Astrocyte (in vitro differentiated cells and primary cell): Measurements from ENCODE around the gene CHMP3. TPM values are rescaled to one million over a fixed set of nuclear protein-coding genes. Genes with fewer than 3 reads are reported as not detected.
"Not testable (repeated sequence)": the region's sequence is repeated elsewhere in the genome, so short reads cannot be mapped to it uniquely, and the experiment has no call there.

Source experiments
- DNase-seq: peaks from one replicate; pipeline ENCODE4 v3.0.0-alpha.2; 2010; ENCODE audit warnings: low read depth
- FAIRE-seq: peaks from 2 replicates; lab custom pipeline; 2011; peaks lifted over from hg19 to GRCh38; lab: Jason Lieb, UNC
- H2AFZ ChIP-seq: 2 replicates; pipeline ENCODE4 v1.6.0; 2012; ENCODE audit warnings: low read depth, low read length, inconsistent platforms
- H3K27ac ChIP-seq: 2 replicates; pipeline ENCODE4 v1.5.1; 2011; ENCODE audit warnings: low read depth, low read length, inconsistent platforms
- H3K27me3 ChIP-seq: 2 replicates; pipeline ENCODE4 v1.6.0; 2011; ENCODE audit warnings: low read length, inconsistent platforms; ENCODE audit not compliant: insufficient read depth
- H3K36me3 ChIP-seq: 2 replicates; pipeline ENCODE4 v1.5.1; 2011; ENCODE audit warnings: low read length, inconsistent platforms; ENCODE audit not compliant: insufficient read depth
- H3K4me1 ChIP-seq: 2 replicates; pipeline ENCODE4 v1.5.1; 2011; ENCODE audit warnings: low read length, inconsistent platforms; ENCODE audit not compliant: insufficient read depth
- H3K4me2 ChIP-seq: 2 replicates; pipeline ENCODE4 v1.6.0; 2012; ENCODE audit warnings: low read length, inconsistent platforms
- H3K4me3 ChIP-seq: 2 replicates; pipeline ENCODE4 v1.5.1; 2011; ENCODE audit warnings: low read depth, mild to moderate bottlenecking, low read length, inconsistent platforms; ENCODE audit not compliant: insufficient read depth
- H3K79me2 ChIP-seq: 2 replicates; pipeline ENCODE4 v1.6.0; 2012; ENCODE audit warnings: mild to moderate bottlenecking, low read length, inconsistent platforms; ENCODE audit not compliant: insufficient read depth
- H3K9ac ChIP-seq: 2 replicates; pipeline ENCODE4 v1.6.0; 2012; ENCODE audit warnings: mild to moderate bottlenecking, low read length, inconsistent platforms
- H3K9me3 ChIP-seq: 2 replicates; pipeline ENCODE4 v1.5.1; 2012; ENCODE audit warnings: low read depth, mild to moderate bottlenecking, low read length, inconsistent platforms; ENCODE audit not compliant: insufficient read depth
- H4K20me1 ChIP-seq: 2 replicates; pipeline ENCODE4 v1.6.0; 2012; ENCODE audit warnings: low read length, inconsistent platforms; ENCODE audit not compliant: insufficient read depth
- H3K27ac Mint-ChIP-seq: one replicate; pipeline ENCODE4 v1.8.0; 2021; ENCODE audit warnings: mild to moderate bottlenecking, mixed read lengths; ENCODE audit not compliant: unreplicated experiment
- H3K27me3 Mint-ChIP-seq: one replicate; pipeline ENCODE4 v1.8.0; 2021; ENCODE audit warnings: low read depth, mixed read lengths; ENCODE audit not compliant: unreplicated experiment
- H3K36me3 Mint-ChIP-seq: one replicate; pipeline ENCODE4 v1.8.0; 2021; ENCODE audit warnings: low read depth, mixed read lengths; ENCODE audit not compliant: unreplicated experiment
- H3K4me1 Mint-ChIP-seq: one replicate; pipeline ENCODE4 v1.8.0; 2021; ENCODE audit warnings: low read depth, mixed read lengths; ENCODE audit not compliant: unreplicated experiment
- H3K4me3 Mint-ChIP-seq: one replicate; pipeline ENCODE4 v1.8.0; 2021; ENCODE audit warnings: mild to moderate bottlenecking, moderate library complexity, mixed read lengths; ENCODE audit not compliant: unreplicated experiment
- H3K9me3 Mint-ChIP-seq: one replicate; pipeline ENCODE4 v1.8.0; 2021; ENCODE audit warnings: mild to moderate bottlenecking, mixed read lengths; ENCODE audit not compliant: unreplicated experiment
- CTCF ChIP-seq: IDR thresholded peaks from 2 replicates; pipeline ENCODE4 v1.5.1; 2011; ENCODE audit warnings: low read depth, mild to moderate bottlenecking, inconsistent platforms, low read length, moderate library complexity; ENCODE audit not compliant: insufficient read depth
- EZH2 ChIP-seq: IDR thresholded peaks from 2 replicates; pipeline ENCODE4 v1.6.1; 2012; ENCODE audit warnings: mild to moderate bottlenecking, low read length, inconsistent platforms; ENCODE audit not compliant: insufficient read depth
- total RNA-seq: library from RNA; stranded (reverse); gene quantifications from 2 replicates; pipeline ENCODE4 v1.2.1, GENCODE V29; 2021

CHMP3 gene
- total RNA-seq, 1 donor from 2014 or later, result 91.0 TPM

GRCh38 chr2:86596118-86596517 lies 32.9 kb upstream of the CHMP3 start:
- TF ChIP-seq EZH2 (no peak), CTCF (no peak)
- H3K9me3 Mint-ChIP-seq, result no peaks in the 10 kb centered on the region
- Histone ChIP-seq H3K4me2 (no peak overlapping the region), H3K4me1 (no peaks in the 10 kb centered on the region), H3K4me3 (no peak overlapping the region), H3K9ac (no peak overlapping the region), H4K20me1 (no peaks in the 10 kb centered on the region), H3K9me3 (no peaks in the 10 kb centered on the region), H3K27ac (no peak overlapping the region), H3K27me3 (no peaks in the 10 kb centered on the region), H2AFZ (no peak overlapping the region), H3K79me2 (no peaks in the 10 kb centered on the region), H3K36me3 (no peaks in the 10 kb centered on the region)
- DNase-seq, result no peak
- no peaks in the 10 kb centered on the region for H3K36me3 Mint-ChIP-seq
- no peak overlapping the region for H3K27ac Mint-ChIP-seq
- no peak overlapping the region for H3K4me3 Mint-ChIP-seq
- no peaks in the 10 kb centered on the region for H3K27me3 Mint-ChIP-seq
- no peaks in the 10 kb centered on the region for H3K4me1 Mint-ChIP-seq
- FAIRE-seq, result no peak

DNA sequence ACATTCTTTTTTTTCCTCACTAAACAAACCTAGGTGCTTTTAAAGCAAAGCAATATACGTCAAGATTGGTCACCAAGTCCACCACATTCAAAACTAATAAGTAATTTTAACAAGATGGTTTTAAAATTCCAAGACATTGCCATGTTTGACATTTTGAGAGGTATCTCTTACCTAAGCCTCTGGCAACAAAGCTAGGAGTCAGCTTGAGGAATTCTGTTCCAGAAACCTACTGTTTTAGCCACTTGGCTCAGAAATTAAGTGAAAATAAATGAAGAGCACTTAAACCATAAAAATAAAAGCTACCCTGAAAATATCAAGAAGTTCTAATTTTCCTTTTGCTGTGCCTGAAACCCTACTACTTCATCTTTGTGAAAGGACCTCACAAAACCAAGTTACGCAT lies 30.0 kb upstream of the CHMP3 start:
- Mint-ChIP-seq H3K27ac (no peak overlapping the region), H3K36me3 (no peaks in the 10 kb centered on the region), H3K9me3 (peaks cover 2% of the 10 kb centered on the region), H3K4me3 (no peak overlapping the region), H3K4me1 (no peaks in the 10 kb centered on the region), H3K27me3 (no peaks in the 10 kb centered on the region)
- TF ChIP-seq EZH2 (no peak), CTCF (no peak)
- no peak overlapping the region for H3K4me3 ChIP-seq
- no peaks in the 10 kb centered on the region for H3K9me3 ChIP-seq
- DNase-seq (no peak), FAIRE-seq (no peak)
- no peak overlapping the region for H3K27ac ChIP-seq
- no peaks in the 10 kb centered on the region for H3K36me3 ChIP-seq
- no peak overlapping the region for H3K4me2 ChIP-seq
- no peaks in the 10 kb centered on the region for H3K27me3 ChIP-seq
- no peak overlapping the region for H2AFZ ChIP-seq
- no peaks in the 10 kb centered on the region for H3K79me2 ChIP-seq
- H3K9ac ChIP-seq, result no peak overlapping the region
- no peaks in the 10 kb centered on the region for H3K4me1 ChIP-seq
- no peaks in the 10 kb centered on the region for H4K20me1 ChIP-seq

DNA sequence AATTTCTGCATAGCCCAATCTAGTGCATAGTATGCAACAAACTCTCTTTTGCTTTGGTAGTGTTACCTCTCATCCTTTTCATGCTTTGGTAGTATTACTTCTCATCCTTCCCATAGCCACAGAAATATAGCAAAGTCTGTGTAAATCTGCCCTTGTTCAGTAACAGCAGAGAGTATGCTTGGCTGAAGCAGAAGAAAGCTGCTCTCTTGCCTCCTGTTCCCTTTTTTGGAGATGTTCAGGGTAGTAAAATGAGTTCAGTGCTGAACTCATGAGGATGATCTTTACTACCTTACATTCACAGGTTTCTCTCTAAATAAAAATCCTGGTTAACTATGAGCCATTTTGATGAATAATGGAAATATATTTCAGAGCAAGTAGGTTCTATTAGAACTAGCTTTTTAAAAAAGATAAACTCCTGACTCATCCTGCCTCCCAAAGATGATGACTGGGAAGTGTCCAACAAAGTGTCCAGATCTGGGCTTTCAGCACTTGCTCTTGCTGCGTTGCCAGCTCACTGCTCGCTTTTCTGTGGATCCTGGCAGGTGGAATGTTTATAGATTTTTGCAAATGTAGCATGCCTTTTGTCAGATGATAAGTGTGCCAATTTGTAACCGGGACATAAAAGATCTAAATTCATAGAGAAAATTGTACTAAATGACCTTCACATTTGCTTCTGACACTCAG lies 29.4 kb upstream of the CHMP3 start:
- Mint-ChIP-seq H3K4me1 (no peaks in the 10 kb centered on the region), H3K9me3 (peaks cover 2% of the 10 kb centered on the region), H3K36me3 (no peaks in the 10 kb centered on the region), H3K4me3 (no peak overlapping the region), H3K27me3 (no peaks in the 10 kb centered on the region), H3K27ac (no peak overlapping the region)
- H3K9me3 ChIP-seq, result no peaks in the 10 kb centered on the region
- H4K20me1 ChIP-seq, result no peaks in the 10 kb centered on the region
- no peaks in the 10 kb centered on the region for H3K27me3 ChIP-seq
- H2AFZ ChIP-seq, result no peak overlapping the region
- no peak overlapping the region for H3K4me3 ChIP-seq
- H3K79me2 ChIP-seq, result no peaks in the 10 kb centered on the region
- FAIRE-seq (no peak), DNase-seq (peak; percentile 22)
- no peak overlapping the region for H3K4me2 ChIP-seq
- H3K27ac ChIP-seq, result no peak overlapping the region
- no peak overlapping the region for H3K9ac ChIP-seq
- TF ChIP-seq EZH2 (no peak), CTCF (no peak)
- H3K36me3 ChIP-seq, result no peaks in the 10 kb centered on the region
- no peaks in the 10 kb centered on the region for H3K4me1 ChIP-seq

- not testable (repeated sequence) for H3K4me3 ChIP-seq, H3K27me3 ChIP-seq, H3K4me3 Mint-ChIP-seq, H3K36me3 ChIP-seq, H3K27me3 Mint-ChIP-seq, H3K27ac ChIP-seq, FAIRE-seq, DNase-seq, H2AFZ ChIP-seq, H4K20me1 ChIP-seq, H3K4me1 Mint-ChIP-seq, H3K4me1 ChIP-seq, H3K27ac Mint-ChIP-seq, H3K9me3 ChIP-seq, H3K79me2 ChIP-seq, H3K9ac ChIP-seq, H3K9me3 Mint-ChIP-seq, H3K36me3 Mint-ChIP-seq, H3K4me2 ChIP-seq
Observed at GRCh38 chr2:86589701-86590100, 26.5 kb upstream of the CHMP3 start.
